Spleen (tissue), 11 donors: Measurements from ENCODE around the gene CDK1. TPM values are rescaled to one million over a fixed set of nuclear protein-coding genes. Genes with fewer than 3 reads are reported as not detected.

Experiments
- DNase-seq: peaks from one replicate; pipeline ENCODE4 v3.0.0-alpha.2; 2020
- H3K27ac ChIP-seq, 8 donors: fragments of 200-600 bp; sonication (generic) in 7 of 8; 1 replicate in 4 of 8; 2 replicates in 4 of 8; pipeline versions ENCODE4 v1.5.0 to v1.8.0; 2016 to 2021; ENCODE audit warnings: inconsistent platforms in 4 of 8, mild to moderate bottlenecking in 4 of 8, moderate library complexity in 1 of 8
- H3K27me3 ChIP-seq, 7 donors: fragments of 200-600 bp; sonication (generic) in 6 of 7; replicated peaks in 1 of 7; 1 replicate in 4 of 7; 2 replicates in 3 of 7; pipeline versions ENCODE4 v1.5.0 to v1.8.0; 2016 to 2021; ENCODE audit warnings: inconsistent platforms in 3 of 7, mild to moderate bottlenecking in 1 of 7
- H3K36me3 ChIP-seq, 6 donors: fragments of 200-600 bp; sonication (generic) in 5 of 6; 1 replicate in 4 of 6; 2 replicates in 2 of 6; pipeline versions ENCODE4 v1.5.0 to v1.8.0; 2016 to 2021; ENCODE audit warnings: inconsistent platforms in 2 of 6
- H3K4me1 ChIP-seq, 6 donors: fragments of 200-600 bp; sonication (generic) in 5 of 6; 1 replicate in 3 of 6; 2 replicates in 3 of 6; pipeline versions ENCODE4 v1.5.0 to v1.8.0; 2016 to 2021; ENCODE audit warnings: inconsistent platforms in 3 of 6
- H3K4me3 ChIP-seq, 8 donors: fragments of 200-600 bp; sonication (generic) in 7 of 8; 1 replicate in 4 of 8; 2 replicates in 4 of 8; pipeline versions ENCODE4 v1.5.0 to v1.8.0; 2016 to 2021; ENCODE audit warnings: inconsistent platforms in 4 of 8, mild to moderate bottlenecking in 4 of 8, moderate library complexity in 2 of 8
- H3K9me3 ChIP-seq, 8 donors: fragments of 200-600 bp; sonication (generic) in 7 of 8; 1 replicate in 4 of 8; 2 replicates in 4 of 8; pipeline versions ENCODE4 v1.5.0 to v1.8.0; 2016 to 2021; ENCODE audit warnings: inconsistent platforms in 4 of 8
- CTCF ChIP-seq, 11 experiments: fragments of 200-600 bp in 7 of 11; fragments of 450-650 bp in 4 of 11; sonication (generic) in 4 of 11; IDR thresholded peaks in 8 of 11; conservative IDR thresholded peaks in 3 of 11; 1 replicate in 7 of 11; 2 replicates in 4 of 11; pipeline versions ENCODE4 v1.4.0 to v1.8.0; 2016 to 2021; ENCODE audit warnings: antibody characterized with exemption in 11 of 11, inconsistent platforms in 4 of 11, mild to moderate bottlenecking in 1 of 11
- POLR2A ChIP-seq, 3 donors: fragments of 450-650 bp; IDR thresholded peaks; one replicate each; pipeline ENCODE4 v1.5.1; 2017; ENCODE audit warnings: antibody characterized with exemption in 3 of 3, mild to moderate bottlenecking in 1 of 3
- POLR2AphosphoS5 ChIP-seq, 3 donors: sonication (generic); formaldehyde crosslinking; IDR thresholded peaks; one replicate each; pipeline ENCODE4 v1.5.1; 2017; ENCODE audit warnings: antibody characterized with exemption in 3 of 3
- WGBS, 5 donors: extraction: QIAGEN DNeasy Blood & Tissue Kit in 3 of 5; methylation state at CpG; one replicate each; pipeline versions ENCODE4 v1.1.5 to v1.1.7; 2013 to 2018; 5-methylcytosine and 5-hydroxymethylcytosine counted together
- intact Hi-C: fragments of 100-400 bp; cut with DNase I; formaldehyde crosslinking; loops from one replicate; pipeline ENCODE4 v1.15.0; 2023; ENCODE audit warnings: low total_unique reads
- polyA plus RNA-seq, 3 donors: library from polyadenylated mRNA; stranded (reverse); fragments of 200-250 nt; gene quantifications; one replicate each; pipeline ENCODE4 v1.2.1, GENCODE V29; 2013
- total RNA-seq, 7 donors: library from RNA; depleted of rRNA in 3 of 7; stranded (reverse); fragments of >200 nt in 3 of 7; fragmentation: NEBNext Ultra II Directional in 4 of 7; extraction: Animal tissue kit (Norgen Biotek cat#: 25700) in 4 of 7; gene quantifications; one replicate each; pipeline versions ENCODE4 v1.1.0 to v1.2.1, GENCODE V29; 2016 to 2021
- donor health status: healthy with polysubstance abuse.
- donor health status: DM: no; HTN: no; CAD: no; lungs with moderate emphysema.
- donor health status: DM: no; HTN: no; CAD: no.
- donor health status: Bipolar disorder and iron deficiency.
- donor health status: healthy.
- donor health status: DM: no; HTN: no; CAD: no.
- donor health status: DM: yes; HTN: yes; CAD: no.

CDK1 gene
- total and polyA plus RNA-seq, 10 donors, result 4.0 to 22.7 (median 9.6) TPM

DNA sequence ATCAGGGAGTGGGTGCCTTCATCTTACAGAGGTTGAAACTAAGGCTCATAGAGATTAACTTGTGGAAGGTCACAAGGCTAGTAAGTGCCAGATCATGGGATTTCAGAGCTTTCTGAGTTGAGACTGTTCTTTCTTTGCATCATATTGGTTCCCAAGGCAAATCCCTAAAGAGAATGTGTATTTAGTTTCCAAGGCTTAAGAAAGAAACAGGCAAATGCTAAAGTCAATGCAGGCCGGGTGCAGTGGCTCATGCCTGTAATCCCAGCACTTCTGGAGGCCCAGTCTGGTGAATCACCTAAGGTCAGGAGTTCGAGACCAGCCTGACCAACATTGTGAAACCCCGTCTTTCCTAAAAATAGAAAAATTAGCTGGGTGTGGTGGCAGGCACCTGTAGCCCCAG lies 19.8 kb downstream of the CDK1 start:
- Histone ChIP-seq H3K4me1 (peaks cover 0 to 6% (median 0%) of the 10 kb centered on the region in 6 donors), H3K9me3 (no peaks in the 10 kb centered on the region), H3K27ac (no peak overlapping the region), H3K36me3 (peaks cover 0 to 38% (median 0%) of the 10 kb centered on the region in 6 donors), H3K4me3 (no peak overlapping the region), H3K27me3 (no peaks in the 10 kb centered on the region)
- 85 to 97% (median 92%) methylated on average over 3 of the region's 3 CpGs for WGBS, 5 donors
- intact Hi-C loops, result no loop called here
- DNase-seq, result no peak
- TF ChIP-seq CTCF (IDR thresholded peaks at IDR 0.05 in 8 of 11, conservative IDR thresholded peaks at IDR 0.05 in 3 of 11), result no peak
- no peak for TF ChIP-seq POLR2AphosphoS5 (IDR thresholded peaks at IDR 0.05)
- TF ChIP-seq POLR2A (IDR thresholded peaks at IDR 0.05), result no peak

GRCh38 chr10:60798870-60799269 lies 20.6 kb downstream of the CDK1 start:
- DNase-seq, result no peak
- no peak for TF ChIP-seq CTCF (IDR thresholded peaks at IDR 0.05 in 8 of 11, conservative IDR thresholded peaks at IDR 0.05 in 3 of 11)
- TF ChIP-seq POLR2AphosphoS5 (IDR thresholded peaks at IDR 0.05), result no peak
- no peak for TF ChIP-seq POLR2A (IDR thresholded peaks at IDR 0.05)
- peaks cover 0 to 6% (median 0%) of the 10 kb centered on the region in 6 donors for H3K4me1 ChIP-seq
- no peaks in the 10 kb centered on the region for H3K9me3 ChIP-seq
- no peak overlapping the region for H3K27ac ChIP-seq
- H3K4me3 ChIP-seq, result no peak overlapping the region
- intact Hi-C loops, result no loop called here
- no peaks in the 10 kb centered on the region for H3K27me3 ChIP-seq
- peaks cover 0 to 29% (median 0%) of the 10 kb centered on the region in 6 donors for H3K36me3 ChIP-seq
- WGBS, 5 donors, result 71 to 98% (median 92%) methylated on average over 4 of the region's 4 CpGs

GRCh38 chr10:60799971-60800650 lies 21.8 kb downstream of the CDK1 start:
- H3K9me3 ChIP-seq, result no peaks in the 10 kb centered on the region
- TF ChIP-seq POLR2A (IDR thresholded peaks at IDR 0.05) (no peak), CTCF (IDR thresholded peaks at IDR 0.05 in 8 of 11, conservative IDR thresholded peaks at IDR 0.05 in 3 of 11) (no peak), POLR2AphosphoS5 (IDR thresholded peaks at IDR 0.05) (no peak)
- no peak for DNase-seq
- intact Hi-C loops, result no loop called here
- peaks cover 0 to 17% (median 0%) of the 10 kb centered on the region in 6 donors for H3K36me3 ChIP-seq
- H3K27ac ChIP-seq, result no peak overlapping the region
- no peaks in the 10 kb centered on the region for H3K27me3 ChIP-seq
- 98 to 100% (median 98%) methylated on average over 1 of the region's 1 CpG for WGBS, 5 donors
- H3K4me1 ChIP-seq, result peaks cover 0 to 6% (median 0%) of the 10 kb centered on the region in 6 donors
- H3K4me3 ChIP-seq, result no peak overlapping the region

- H3K27ac ChIP-seq, result no peak overlapping the region
- TF ChIP-seq POLR2A (IDR thresholded peaks at IDR 0.05), result no peak
- no peak for TF ChIP-seq CTCF (IDR thresholded peaks at IDR 0.05 in 8 of 11, conservative IDR thresholded peaks at IDR 0.05 in 3 of 11)
- TF ChIP-seq POLR2AphosphoS5 (IDR thresholded peaks at IDR 0.05), result no peak
- intact Hi-C loops, result no loop called here
These were observed 22.6 kb downstream of the CDK1 start for GRCh38 chr10:60800918-60801317.

More at GRCh38 chr10:60800918-60801317, 22.6 kb downstream of the CDK1 start:
- H3K36me3 ChIP-seq, result peaks cover 0 to 9% (median 0%) of the 10 kb centered on the region in 6 donors
- no peaks in the 10 kb centered on the region for H3K27me3 ChIP-seq
- H3K9me3 ChIP-seq, result no peaks in the 10 kb centered on the region
- peaks cover 0 to 6% (median 0%) of the 10 kb centered on the region in 6 donors for H3K4me1 ChIP-seq
- no peak overlapping the region for H3K4me3 ChIP-seq
- DNase-seq, result no peak
